ENCODE results near the gene ARHGAP24.

DNA sequence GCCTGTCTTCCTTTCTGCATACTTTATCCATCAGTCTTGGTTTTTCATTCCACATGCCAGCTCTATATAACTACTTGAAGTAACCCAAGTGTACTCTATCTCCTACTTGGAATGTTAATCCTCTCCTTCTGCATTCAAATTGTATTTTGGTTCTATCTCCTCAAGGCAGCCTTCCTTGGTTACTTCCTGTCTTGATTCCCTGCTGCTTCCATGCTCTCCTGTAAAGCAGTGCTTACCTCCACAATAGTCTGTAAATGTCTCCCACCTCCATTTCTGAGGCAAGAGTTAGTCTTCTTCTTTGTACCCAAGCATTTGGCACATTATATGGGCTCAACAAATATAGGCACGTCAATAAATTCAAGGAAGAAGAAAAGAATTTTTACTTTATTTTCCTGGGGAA is 298.4 kb downstream of the ARHGAP24 start:
- no peak for TF ChIP-seq CTCF (IDR thresholded peaks at IDR 0.05)
- TF ChIP-seq POLR2A (IDR thresholded peaks at IDR 0.05), result no peak
- no peak for TF ChIP-seq EP300 (IDR thresholded peaks at IDR 0.05)

Data from ovary (tissue), 3 donors.